OCI-LY1 (cell line): Measurements from ENCODE around the gene DYNC1H1.

Experiments used
- EZH2 ChIP-seq: fragments of 200-600 bp; sonication (generic), shearing (Covaris generic); IDR thresholded peaks from 2 replicates; pipeline ENCODE4 v1.8.0; 2017; ENCODE audit warnings: borderline replicate concordance, mixed run types, mild to moderate bottlenecking, antibody characterized with exemption, low read length, moderate library complexity, mixed read lengths
- TF ChIP-seq, protein P1 (sequence below): fragments of 200-600 bp; sonication (generic), shearing (Covaris generic); IDR thresholded peaks from 2 replicates; pipeline ENCODE4 v1.5.1; 2017; ENCODE audit warnings: mild to moderate bottlenecking, antibody characterized with exemption, low read length, moderate library complexity, mixed read lengths

DNA sequence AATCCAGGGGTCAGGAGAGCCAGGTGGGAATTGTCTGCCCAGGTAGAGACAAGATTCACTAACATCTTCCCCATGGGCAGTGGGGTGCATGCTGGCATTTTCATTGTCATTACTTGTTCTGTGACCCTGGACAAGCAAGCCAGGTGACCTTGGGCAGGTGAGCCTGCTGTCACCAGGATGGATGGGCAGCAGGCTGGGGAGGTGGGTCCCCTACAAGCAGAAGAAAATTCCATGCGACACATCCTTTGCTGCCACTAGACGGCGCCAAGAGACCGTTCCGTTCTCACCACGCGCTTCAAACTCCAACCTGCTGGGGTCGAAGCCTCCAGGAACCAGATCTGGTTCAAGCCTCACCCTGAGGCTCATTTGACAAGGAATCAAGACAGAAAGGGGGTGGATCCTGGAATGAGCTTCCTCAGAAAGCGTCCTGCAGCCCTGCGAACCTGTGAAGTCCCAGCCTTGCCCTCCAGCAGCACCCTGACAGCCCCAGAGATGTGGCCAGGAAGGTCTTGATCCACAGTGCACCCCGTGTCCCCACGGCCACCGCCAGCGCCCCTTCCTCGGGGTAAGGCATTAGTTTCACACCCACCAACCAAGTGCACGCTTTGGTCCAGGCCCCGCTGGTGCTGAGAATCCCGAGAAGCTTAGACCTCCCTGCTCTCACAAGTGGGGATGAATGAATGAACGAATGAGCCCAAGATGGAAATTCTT, 3.2 kb upstream of the DYNC1H1 start:
- TF ChIP-seq, protein P1, sequence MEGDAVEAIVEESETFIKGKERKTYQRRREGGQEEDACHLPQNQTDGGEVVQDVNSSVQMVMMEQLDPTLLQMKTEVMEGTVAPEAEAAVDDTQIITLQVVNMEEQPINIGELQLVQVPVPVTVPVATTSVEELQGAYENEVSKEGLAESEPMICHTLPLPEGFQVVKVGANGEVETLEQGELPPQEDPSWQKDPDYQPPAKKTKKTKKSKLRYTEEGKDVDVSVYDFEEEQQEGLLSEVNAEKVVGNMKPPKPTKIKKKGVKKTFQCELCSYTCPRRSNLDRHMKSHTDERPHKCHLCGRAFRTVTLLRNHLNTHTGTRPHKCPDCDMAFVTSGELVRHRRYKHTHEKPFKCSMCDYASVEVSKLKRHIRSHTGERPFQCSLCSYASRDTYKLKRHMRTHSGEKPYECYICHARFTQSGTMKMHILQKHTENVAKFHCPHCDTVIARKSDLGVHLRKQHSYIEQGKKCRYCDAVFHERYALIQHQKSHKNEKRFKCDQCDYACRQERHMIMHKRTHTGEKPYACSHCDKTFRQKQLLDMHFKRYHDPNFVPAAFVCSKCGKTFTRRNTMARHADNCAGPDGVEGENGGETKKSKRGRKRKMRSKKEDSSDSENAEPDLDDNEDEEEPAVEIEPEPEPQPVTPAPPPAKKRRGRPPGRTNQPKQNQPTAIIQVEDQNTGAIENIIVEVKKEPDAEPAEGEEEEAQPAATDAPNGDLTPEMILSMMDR, result peak; percentile 61
- no peak for TF ChIP-seq EZH2
